GM19438 (cell line): ENCODE measurements around the gene SPACA4.
"Not testable (repeated sequence)": the region's sequence is repeated elsewhere in the genome, so short reads cannot be mapped to it uniquely, and the experiment has no call there.

Experiments used
- ATAC-seq: cut with Tn5 transposase; IDR thresholded peaks from one replicate; pipeline ENCODE4 v1.9.1; 2021; ENCODE audit warnings: low read depth; ENCODE audit not compliant: unreplicated experiment

SPACA4 gene

GRCh38 chr19:48606463-48607358 is at the start of gene SPACA4:
TSS of gene SPACA4 (plus strand) at chr19:48606742. CDS start at chr19:48606979, 237 bp downstream.
- ATAC-seq: no peak

GRCh38 chr19:48556825-48557224 is 49.7 kb upstream of the SPACA4 start:
- ATAC-seq: no peak

- no peak for ATAC-seq
These were observed 48.4 kb upstream of the SPACA4 start for GRCh38 chr19:48558018-48558684.

GRCh38 chr19:48560095-48560530 is 46.4 kb upstream of the SPACA4 start:
- no peak for ATAC-seq

- no peak for ATAC-seq
These were observed 45.1 kb upstream of the SPACA4 start for GRCh38 chr19:48561412-48561811.

- ATAC-seq: no peak
These were observed 41.5 kb upstream of the SPACA4 start for GRCh38 chr19:48565090-48565489.

- ATAC-seq: no peak
These were observed 38.1 kb upstream of the SPACA4 start for GRCh38 chr19:48568345-48568886.

GRCh38 chr19:48569814-48570213 is 36.7 kb upstream of the SPACA4 start:
- ATAC-seq: no peak

GRCh38 chr19:48571378-48572162 is 35.0 kb upstream of the SPACA4 start:
- ATAC-seq: no peak

GRCh38 chr19:48573163-48573505 is 33.4 kb upstream of the SPACA4 start:
- no peak for ATAC-seq

GRCh38 chr19:48575931-48576622 is 30.5 kb upstream of the SPACA4 start:
- ATAC-seq: no peak

- not testable (repeated sequence) for ATAC-seq
These were observed 28.6 kb upstream of the SPACA4 start for GRCh38 chr19:48577908-48578307.

GRCh38 chr19:48578891-48579290 is 27.7 kb upstream of the SPACA4 start:
- no peak for ATAC-seq

GRCh38 chr19:48582168-48582567 is 24.4 kb upstream of the SPACA4 start:
- ATAC-seq: no peak

- no peak for ATAC-seq
These were observed 19.2 kb upstream of the SPACA4 start for GRCh38 chr19:48587387-48587786.

- ATAC-seq: peak; percentile 75
These were observed 17.7 kb upstream of the SPACA4 start for GRCh38 chr19:48588670-48589401.

GRCh38 chr19:48591021-48591420 is 15.5 kb upstream of the SPACA4 start:
- no peak for ATAC-seq

GRCh38 chr19:48595171-48595570 is 11.4 kb upstream of the SPACA4 start:
- ATAC-seq: no peak

GRCh38 chr19:48595833-48596232 is 10.7 kb upstream of the SPACA4 start:
- no peak for ATAC-seq

- ATAC-seq: no peak
These were observed 10.3 kb upstream of the SPACA4 start for GRCh38 chr19:48596237-48596636.
